HG03457 (cell line): ENCODE data around the gene PCSK6.
"Not testable (repeated sequence)": the region's sequence is repeated elsewhere in the genome, so short reads cannot be mapped to it uniquely, and the experiment has no call there.

ENCODE experiments used
- ATAC-seq: cut with Tn5 transposase; IDR thresholded peaks from one replicate; pipeline ENCODE4 v1.9.1; 2021; ENCODE audit warnings: moderate number of reproducible peaks; ENCODE audit not compliant: unreplicated experiment

PCSK6 gene

GRCh38 chr15:101333907-101334789, 155.4 kb downstream of the PCSK6 start:
- not testable (repeated sequence) for ATAC-seq

GRCh38 chr15:101332061-101332467, 157.4 kb downstream of the PCSK6 start:
- no peak for ATAC-seq

- ATAC-seq = no peak
Observed at GRCh38 chr15:101329867-101330380, 159.6 kb downstream of the PCSK6 start.

- ATAC-seq = no peak
Observed at GRCh38 chr15:101329309-101329863, 160.1 kb downstream of the PCSK6 start.

- ATAC-seq = no peak
Observed at GRCh38 chr15:101328001-101328400, 161.5 kb downstream of the PCSK6 start.

- no peak for ATAC-seq
Observed at GRCh38 chr15:101327147-101327740, 162.3 kb downstream of the PCSK6 start.

GRCh38 chr15:101326462-101327146, 162.9 kb downstream of the PCSK6 start:
- no peak for ATAC-seq

- ATAC-seq = no peak
Observed at GRCh38 chr15:101326026-101326315, 163.5 kb downstream of the PCSK6 start.

- no peak for ATAC-seq
Observed at GRCh38 chr15:101325263-101326025, 164.1 kb downstream of the PCSK6 start.

- no peak for ATAC-seq
Observed at GRCh38 chr15:101324524-101325177, 164.9 kb downstream of the PCSK6 start.

- ATAC-seq = no peak
Observed at GRCh38 chr15:101323793-101324523, 165.5 kb downstream of the PCSK6 start.

GRCh38 chr15:101322854-101323477, 166.5 kb downstream of the PCSK6 start:
- ATAC-seq = no peak

GRCh38 chr15:101322016-101322695, 167.4 kb downstream of the PCSK6 start:
- no peak for ATAC-seq

- peak; percentile 78 for ATAC-seq
Observed at GRCh38 chr15:101320501-101321052, 168.9 kb downstream of the PCSK6 start.

- ATAC-seq = no peak
Observed at GRCh38 chr15:101318839-101319238, 170.7 kb downstream of the PCSK6 start.

GRCh38 chr15:101318147-101318819, 171.2 kb downstream of the PCSK6 start:
- ATAC-seq = no peak

- ATAC-seq = no peak
Observed at GRCh38 chr15:101317336-101317872, 172.1 kb downstream of the PCSK6 start.
